ENCODE data around the gene CD82.

- TF ChIP-seq TOX (CRISPR knock-in tag; IDR thresholded peaks at IDR 0.05; ENCODE audit: borderline replicate concordance) (no peak), ARNTL (CRISPR knock-in tag; IDR thresholded peaks at IDR 0.05; ENCODE audit: borderline replicate concordance, low read depth) (no peak), OSR1 (CRISPR knock-in tag; IDR thresholded peaks at IDR 0.05) (no peak), PPARA (CRISPR knock-in tag; IDR thresholded peaks at IDR 0.05; ENCODE audit: borderline replicate concordance) (no peak)
Measured at GRCh38 chr11:44622190-44622650, 56.8 kb downstream of the CD82 start.

All from SK-N-SH treated with all-trans-retinoic acid at 6 μM for 48 hours (cell line).